Neural cell (in vitro differentiated cells): ENCODE results near the gene GIMAP6. TPM values are rescaled to one million over a fixed set of nuclear protein-coding genes. Genes with fewer than 3 reads are reported as not detected.
"Not testable (repeated sequence)": the region's sequence is repeated elsewhere in the genome, so short reads cannot be mapped to it uniquely, and the experiment has no call there.

Source experiments
- H2AFZ ChIP-seq: fragments of 200-600, 300-800 bp; sonication (generic), shearing (Covaris generic); 2 replicates; pipeline ENCODE4 v1.6.0; 2014; ENCODE audit warnings: low read depth, mild to moderate bottlenecking, antibody characterized with exemption, low read length, moderate library complexity
- H3F3A ChIP-seq: fragments of 200-600 bp; shearing (Covaris generic); 2 replicates; pipeline ENCODE4 v1.6.1; 2016; ENCODE audit warnings: mild to moderate bottlenecking, moderate library complexity, mixed read lengths, antibody characterized with exemption, low read length; ENCODE audit not compliant: insufficient read depth, poor library complexity, severe bottlenecking
- H3K27ac ChIP-seq: fragments of 200-600, 300-800 bp; sonication (generic), shearing (Covaris generic); 2 replicates; pipeline ENCODE4 v1.5.1; 2014; ENCODE audit warnings: mild to moderate bottlenecking, low read length, moderate library complexity
- H3K27me3 ChIP-seq: fragments of 300-800, 200-600 bp; sonication (generic), shearing (Covaris generic); 2 replicates; pipeline ENCODE4 v1.6.0; 2014; ENCODE audit warnings: mild to moderate bottlenecking, low read depth, low read length, moderate library complexity; ENCODE audit not compliant: insufficient read depth
- H3K36me3 ChIP-seq: fragments of 300-800, 200-600 bp; sonication (generic), shearing (Covaris generic); 2 replicates; pipeline ENCODE4 v1.5.1; 2014; ENCODE audit warnings: mild to moderate bottlenecking, antibody characterized with exemption, low read length, moderate library complexity; ENCODE audit not compliant: insufficient read depth
- H3K4me2 ChIP-seq: fragments of 300-800, 200-600 bp; sonication (generic), shearing (Covaris generic); 2 replicates; pipeline ENCODE4 v1.6.0; 2014; ENCODE audit warnings: mild to moderate bottlenecking, low read length
- H3K4me3 ChIP-seq: fragments of 300-800, 200-600 bp; sonication (generic), shearing (Covaris generic); 2 replicates; pipeline ENCODE4 v1.5.1; 2014; ENCODE audit warnings: mild to moderate bottlenecking, low read length, moderate library complexity
- H3K79me2 ChIP-seq: fragments of 200-600 bp; shearing (Covaris generic); replicated peaks from 2 replicates; pipeline ENCODE4 v1.6.0; 2014; ENCODE audit warnings: mild to moderate bottlenecking, low read length, moderate library complexity; ENCODE audit not compliant: insufficient read depth
- H3K9ac ChIP-seq: fragments of 300-800, 200-600 bp; sonication (generic), shearing (Covaris generic); 2 replicates; pipeline ENCODE4 v1.6.1; 2016; ENCODE audit warnings: mild to moderate bottlenecking, low read length, mixed read lengths
- H3K9me2 ChIP-seq: fragments of 200-600 bp; shearing (Covaris generic); 2 replicates; pipeline ENCODE4 v1.6.1; 2016; ENCODE audit warnings: mild to moderate bottlenecking, low read length, mixed read lengths; ENCODE audit not compliant: insufficient read depth
- H3K9me3 ChIP-seq: fragments of 200-600, 300-800 bp; sonication (generic), shearing (Covaris generic); 2 replicates; pipeline ENCODE4 v1.6.1; 2016; ENCODE audit warnings: mild to moderate bottlenecking, mixed run types, low read length, moderate library complexity, mixed read lengths
- H4K20me1 ChIP-seq: fragments of 200-600 bp; shearing (Covaris generic); 2 replicates; pipeline ENCODE4 v1.6.1; 2016; ENCODE audit warnings: mild to moderate bottlenecking, mixed run types; ENCODE audit not compliant: insufficient read depth
- EP300 ChIP-seq: fragments of 450-650 bp; conservative IDR thresholded peaks from 2 replicates; pipeline ENCODE4 v1.6.1; 2014; ENCODE audit warnings: antibody characterized with exemption, mild to moderate bottlenecking, moderate library complexity; ENCODE audit not compliant: poor library complexity, severe bottlenecking
- EZH2 ChIP-seq: fragments of 200-600, 300-800 bp; shearing (Covaris generic), sonication (generic); IDR thresholded peaks from 2 replicates; pipeline ENCODE4 v1.6.1; 2014; ENCODE audit warnings: antibody characterized with exemption, low read length, borderline replicate concordance, mild to moderate bottlenecking; ENCODE audit not compliant: insufficient read depth, poor library complexity, severe bottlenecking
- MXI1 ChIP-seq: fragments of 450-650 bp; conservative IDR thresholded peaks from 2 replicates; pipeline ENCODE4 v1.6.1; 2014; ENCODE audit warnings: antibody characterized with exemption, mild to moderate bottlenecking; ENCODE audit not compliant: poor library complexity, severe bottlenecking
- POLR2AphosphoS5 ChIP-seq: IDR thresholded peaks from 2 replicates; pipeline ENCODE4 v1.6.1; 2012
- RAD21 ChIP-seq: fragments of 450-650 bp; conservative IDR thresholded peaks from 2 replicates; pipeline ENCODE4 v1.6.1; 2014; ENCODE audit warnings: antibody characterized with exemption, mild to moderate bottlenecking, moderate library complexity
- REST ChIP-seq: IDR thresholded peaks from 2 replicates; pipeline ENCODE4 v1.6.1; 2012; ENCODE audit warnings: borderline replicate concordance
- SMC3 ChIP-seq: fragments of 450-650 bp; conservative IDR thresholded peaks from 2 replicates; pipeline ENCODE4 v1.6.1; 2014; ENCODE audit warnings: antibody characterized with exemption, mild to moderate bottlenecking, moderate library complexity; ENCODE audit not compliant: poor library complexity
- TAF1 ChIP-seq: IDR thresholded peaks from 2 replicates; pipeline ENCODE4 v1.6.1; 2012; ENCODE audit warnings: low read depth
- polyA plus RNA-seq: library from polyadenylated mRNA; depleted of rRNA; stranded (reverse); fragments of >200 nt; gene quantifications from 2 replicates; pipeline ENCODE4 v1.2.3, GENCODE V29; 2014
- TF ChIP-seq, protein P1 (sequence below): fragments of 450-650 bp; IDR thresholded peaks from 2 replicates; pipeline ENCODE4 v1.5.1; 2014; ENCODE audit warnings: antibody characterized with exemption, mild to moderate bottlenecking, moderate library complexity; ENCODE audit not compliant: poor library complexity, severe bottlenecking

The GIMAP6 gene
- polyA plus RNA-seq, 1 donor from 2014 or later: not detected

DNA sequence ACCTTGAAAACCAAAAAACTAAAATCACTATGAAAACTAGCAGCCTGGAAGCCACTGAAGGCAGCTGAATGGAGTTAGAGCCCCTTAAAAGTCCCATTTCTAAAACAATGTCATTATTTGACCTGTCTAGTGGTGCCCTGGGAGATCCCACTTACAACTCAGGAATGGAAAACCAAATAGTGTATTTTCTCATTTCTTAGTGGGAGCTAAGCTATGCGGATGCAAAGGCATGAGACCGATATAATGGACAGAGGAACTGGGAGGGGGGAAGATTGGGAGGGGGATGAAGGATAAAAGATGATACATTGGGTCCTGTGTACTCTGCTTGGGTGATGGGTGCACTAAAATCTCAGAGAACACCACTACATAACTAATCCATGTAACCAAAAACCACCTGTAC is 43.5 kb upstream of the GIMAP6 start:
- no peaks in the 10 kb centered on the region for H3K9me2 ChIP-seq
- no peak overlapping the region for H2AFZ ChIP-seq
- no peak overlapping the region for H3K9ac ChIP-seq
- H3K27ac ChIP-seq: no peak overlapping the region
- no peaks in the 10 kb centered on the region for H3F3A ChIP-seq
- no peaks in the 10 kb centered on the region for H4K20me1 ChIP-seq
- H3K79me2 ChIP-seq: no peaks in the 10 kb centered on the region
- no peak overlapping the region for H3K4me2 ChIP-seq
- TF ChIP-seq POLR2AphosphoS5 (no peak), RAD21 (no peak), MXI1 (no peak), EP300 (no peak), TAF1 (no peak), EZH2 (no peak), SMC3 (no peak), REST (no peak)
- TF ChIP-seq, protein P1, sequence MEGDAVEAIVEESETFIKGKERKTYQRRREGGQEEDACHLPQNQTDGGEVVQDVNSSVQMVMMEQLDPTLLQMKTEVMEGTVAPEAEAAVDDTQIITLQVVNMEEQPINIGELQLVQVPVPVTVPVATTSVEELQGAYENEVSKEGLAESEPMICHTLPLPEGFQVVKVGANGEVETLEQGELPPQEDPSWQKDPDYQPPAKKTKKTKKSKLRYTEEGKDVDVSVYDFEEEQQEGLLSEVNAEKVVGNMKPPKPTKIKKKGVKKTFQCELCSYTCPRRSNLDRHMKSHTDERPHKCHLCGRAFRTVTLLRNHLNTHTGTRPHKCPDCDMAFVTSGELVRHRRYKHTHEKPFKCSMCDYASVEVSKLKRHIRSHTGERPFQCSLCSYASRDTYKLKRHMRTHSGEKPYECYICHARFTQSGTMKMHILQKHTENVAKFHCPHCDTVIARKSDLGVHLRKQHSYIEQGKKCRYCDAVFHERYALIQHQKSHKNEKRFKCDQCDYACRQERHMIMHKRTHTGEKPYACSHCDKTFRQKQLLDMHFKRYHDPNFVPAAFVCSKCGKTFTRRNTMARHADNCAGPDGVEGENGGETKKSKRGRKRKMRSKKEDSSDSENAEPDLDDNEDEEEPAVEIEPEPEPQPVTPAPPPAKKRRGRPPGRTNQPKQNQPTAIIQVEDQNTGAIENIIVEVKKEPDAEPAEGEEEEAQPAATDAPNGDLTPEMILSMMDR: no peak
- no peak overlapping the region for H3K4me3 ChIP-seq
- H3K9me3 ChIP-seq: no peaks in the 10 kb centered on the region
- H3K36me3 ChIP-seq: no peaks in the 10 kb centered on the region
- H3K27me3 ChIP-seq: no peaks in the 10 kb centered on the region

GRCh38 chr7:150671798-150672585 is 39.8 kb upstream of the GIMAP6 start:
- not testable (repeated sequence) for H3K9me3 ChIP-seq, H3K9me2 ChIP-seq, H2AFZ ChIP-seq, H3K9ac ChIP-seq, H3K4me3 ChIP-seq, H3K4me2 ChIP-seq, H3K27ac ChIP-seq, H3K27me3 ChIP-seq, H3F3A ChIP-seq, H3K36me3 ChIP-seq, H3K79me2 ChIP-seq, H4K20me1 ChIP-seq
